A549 treated with Mapracorat at 1 μM for 4 hours (cell line): Measurements from ENCODE around the gene SYAP1. TPM values are rescaled to one million over a fixed set of nuclear protein-coding genes. Genes with fewer than 3 reads are reported as not detected.

ENCODE experiments used
- total RNA-seq: library from RNA; stranded (reverse); fragments of 200-300 nt; extraction: Qiagen RNA extraction; gene quantifications from 5 replicates; pipeline ENCODE4 v1.2.3, GENCODE V29; 2022

SYAP1 gene
- total RNA-seq, result 19.7 to 23.9 TPM (median 21.6 TPM) in 5 replicates

GRCh38 chrX:16719334-16720084 is at the start of gene SYAP1:
Gene SYAP1, plus strand, starts transcription at chrX:16719612. Its CDS starts 113 bp downstream, at chrX:16719725.

GRCh38 chrX:16712548-16713155 is 6.8 kb upstream of the SYAP1 start, which contains the start of gene CTPS2:
Gene CTPS2, minus strand, starts transcription at chrX:16712669. Its CDS starts 9,767 bp downstream, at chrX:16702902.

GRCh38 chrX:16786139-16786790 is 66.9 kb downstream of the SYAP1 start, which contains the start of gene TXLNG:
Gene TXLNG, plus strand, starts transcription at chrX:16786466. Its CDS starts 22 bp downstream, at chrX:16786488.

Other genes starting within 250 kb of the SYAP1 start
- gene S100G, start 69.5 kb upstream of the SYAP1 start, total RNA-seq, result not detected in 5 replicates
- 9.0 to 11.1 TPM (median 9.9 TPM) in 5 replicates for gene CTPS2, start 6.9 kb upstream of the SYAP1 start, total RNA-seq
- 12.3 to 15.4 TPM (median 14.7 TPM) in 5 replicates for gene TXLNG, start 66.9 kb downstream of the SYAP1 start, total RNA-seq
- 162 to 187 TPM (median 166 TPM) in 5 replicates for gene RBBP7, start 150.8 kb downstream of the SYAP1 start, total RNA-seq
- gene REPS2, start 227.0 kb downstream of the SYAP1 start, total RNA-seq, result 0.72 to 1.9 TPM (median 1.3 TPM) in 5 replicates